Measurements from ENCODE around the gene PPP1R12B.
"Not testable (repeated sequence)": the region's sequence is repeated elsewhere in the genome, so short reads cannot be mapped to it uniquely, and the experiment has no call there.

Gene PPP1R12B

DNA sequence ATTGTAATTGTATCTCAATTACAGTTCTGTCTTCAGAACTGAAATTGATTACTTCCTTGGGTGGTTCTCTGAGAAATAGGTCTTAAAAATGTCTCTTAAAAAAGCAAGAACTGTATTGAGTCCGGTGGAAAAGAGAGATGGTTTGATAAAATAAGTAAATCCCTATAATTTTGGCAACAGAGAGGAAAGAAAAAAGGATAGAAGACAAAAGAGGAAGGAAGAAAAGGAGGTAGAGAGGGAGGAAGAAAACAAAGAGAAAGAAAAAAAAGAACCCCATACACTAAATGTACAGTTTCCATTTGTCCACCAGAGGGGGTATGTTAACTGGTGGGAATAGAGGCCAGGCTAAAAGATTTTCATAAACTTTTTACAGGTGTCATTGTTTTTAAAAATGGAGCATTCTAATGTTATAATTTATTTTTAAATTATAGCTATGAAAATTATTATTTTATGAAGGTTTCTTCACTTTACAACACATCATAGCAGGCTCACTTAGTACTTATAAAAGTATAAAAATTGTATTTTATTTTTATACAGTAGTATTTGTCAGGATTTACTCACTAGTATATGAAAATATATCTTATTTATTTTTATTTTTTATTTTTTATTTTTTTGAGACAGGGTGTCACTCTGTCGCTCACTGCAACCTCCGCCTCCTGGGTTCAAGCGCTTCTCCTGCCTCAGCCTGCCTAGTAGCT lies 4.7 kb upstream of the PPP1R12B start:
- no peak for DNase-seq (ENCODE audit: low read depth in 2 of 2)

DNA sequence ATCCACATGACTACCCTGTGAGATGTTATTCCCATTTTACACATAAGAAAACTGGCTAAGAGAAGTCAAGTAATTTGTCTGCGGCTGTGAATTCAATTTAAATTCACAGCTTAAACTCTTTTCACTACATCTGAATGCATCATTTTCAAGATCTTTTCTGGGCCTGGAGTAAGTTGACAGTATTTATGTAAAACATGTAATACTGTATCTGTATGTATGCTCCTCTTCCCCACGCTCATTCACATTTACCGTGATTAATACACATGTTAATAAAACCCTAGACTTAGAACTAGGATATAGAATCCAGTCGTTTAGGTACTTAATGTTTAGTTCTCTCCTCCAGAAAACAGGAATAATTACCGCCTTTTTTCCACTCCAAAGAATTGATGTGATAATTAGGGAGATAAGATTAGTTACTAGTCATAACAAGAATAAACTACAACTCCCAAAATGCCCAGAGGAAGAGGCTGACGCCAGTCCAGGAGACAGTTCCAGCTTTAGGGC lies 442 bp upstream of the PPP1R12B start:
- no peak for DNase-seq (ENCODE audit: low read depth in 2 of 2)

DNA sequence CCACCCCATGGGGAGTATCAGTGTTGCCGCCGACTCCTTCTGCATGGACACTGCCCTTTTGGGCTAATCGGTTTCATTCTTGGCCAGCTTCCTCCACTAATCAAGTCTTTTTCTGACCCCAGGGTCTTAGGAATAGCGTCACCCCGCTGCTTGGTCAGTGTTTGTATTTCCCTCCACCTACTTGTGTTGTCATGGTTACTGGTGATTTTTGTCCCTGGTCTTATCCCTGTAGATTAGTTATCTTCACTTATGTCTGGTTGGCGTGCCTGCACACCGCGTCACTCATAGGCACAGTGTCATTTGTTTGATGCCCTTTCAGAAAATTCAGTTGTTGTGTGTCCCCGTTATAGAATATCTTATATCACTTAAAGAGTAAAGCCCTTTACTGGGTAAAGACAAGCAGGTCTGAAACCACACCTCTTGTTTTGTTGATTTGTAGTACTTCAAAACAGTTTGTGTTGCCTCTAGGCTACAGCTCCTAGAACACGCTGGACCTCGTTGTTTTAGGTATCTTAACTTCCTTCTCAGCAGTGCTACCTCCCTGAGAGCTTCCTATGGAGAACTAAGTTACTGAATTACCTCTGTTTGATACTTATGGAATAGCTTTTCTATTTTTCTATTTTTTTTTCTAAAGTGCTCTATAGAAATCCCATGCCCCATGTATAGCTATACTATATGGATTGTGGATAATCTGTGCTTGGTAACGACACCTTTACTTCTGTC lies 868 bp downstream of the PPP1R12B start:
- no peak for DNase-seq (ENCODE audit: low read depth in 2 of 2)

DNA sequence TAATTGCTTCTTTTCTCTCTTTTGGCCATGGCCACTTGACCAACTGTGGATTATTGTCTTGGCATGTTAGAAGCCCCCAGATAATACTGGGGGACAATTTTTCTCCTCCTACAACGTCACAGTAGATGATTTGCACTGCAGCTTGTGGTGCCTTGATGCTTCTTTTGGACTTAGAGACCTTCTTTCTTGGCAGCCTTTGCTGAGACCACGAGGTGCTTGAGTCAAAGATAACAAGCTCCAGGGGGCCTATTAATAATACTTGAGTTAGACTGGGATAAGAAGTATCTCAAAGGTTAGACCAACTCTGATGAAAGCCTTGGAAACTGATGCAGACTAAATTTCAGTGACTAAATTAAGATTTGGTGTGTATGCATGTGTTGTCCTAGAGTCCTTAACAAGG lies 3.2 kb downstream of the PPP1R12B start:
- no peak for DNase-seq (ENCODE audit: low read depth in 2 of 2)

DNA sequence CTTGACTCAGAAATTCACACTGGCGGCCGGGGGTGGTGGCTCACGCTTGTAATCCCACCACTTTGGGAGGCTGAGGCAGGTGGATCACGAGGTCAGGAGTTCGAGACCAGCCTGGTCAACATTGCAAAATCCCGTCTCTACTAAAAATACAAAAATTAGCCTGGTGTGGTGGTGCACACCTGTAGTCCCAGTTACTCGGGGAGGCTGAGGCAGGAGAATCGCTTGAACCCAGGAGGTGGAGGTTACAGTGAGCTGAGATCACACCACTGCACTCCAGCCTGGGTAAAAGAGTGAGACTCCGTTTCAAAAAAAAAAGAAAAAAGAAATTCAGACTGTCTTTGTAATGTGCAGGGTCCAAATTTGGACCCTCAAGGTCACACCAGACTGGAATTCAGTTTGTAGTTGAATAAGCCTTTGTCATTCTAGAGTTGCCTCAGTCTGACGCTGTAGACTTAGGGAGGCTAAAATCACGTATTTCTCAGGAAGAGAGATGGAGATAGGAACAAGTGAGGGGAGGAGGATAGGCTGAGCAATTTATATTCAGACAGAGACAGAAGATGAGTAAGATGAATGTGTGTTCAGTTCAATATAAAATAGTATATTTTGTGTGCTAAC lies 4.2 kb downstream of the PPP1R12B start:
- DNase-seq (ENCODE audit: low read depth in 2 of 2): not testable (repeated sequence)

DNA sequence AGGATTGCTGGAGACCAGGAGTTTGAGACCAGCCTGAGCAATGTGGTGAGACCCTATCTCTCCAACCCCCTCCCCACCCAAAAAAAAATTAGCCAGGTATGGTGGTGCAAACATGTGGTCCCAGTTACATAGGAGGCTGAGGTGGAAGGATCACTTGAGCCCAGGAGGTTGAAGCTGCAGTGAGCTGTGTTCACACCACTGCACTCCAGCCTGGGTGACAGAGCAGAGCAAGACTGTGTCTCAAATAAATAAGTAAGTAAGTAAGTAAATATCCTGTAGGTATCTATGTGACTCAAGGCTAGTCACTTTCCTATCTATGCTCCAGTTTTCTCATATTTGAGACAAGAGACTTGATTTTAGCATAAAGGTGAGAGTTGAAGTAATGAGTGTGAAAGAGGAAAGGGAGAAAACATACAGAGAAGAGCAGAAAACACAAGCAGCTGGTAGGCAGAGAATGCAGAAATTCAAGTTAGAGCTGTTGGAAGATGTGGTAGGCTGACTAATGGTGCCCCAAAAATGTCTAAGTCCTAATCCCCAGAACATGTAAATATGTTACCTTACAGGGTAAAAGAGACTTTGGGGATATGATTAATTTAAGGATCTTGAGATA lies 7.5 kb downstream of the PPP1R12B start:
- DNase-seq (ENCODE audit: low read depth in 2 of 2): no peak

DNA sequence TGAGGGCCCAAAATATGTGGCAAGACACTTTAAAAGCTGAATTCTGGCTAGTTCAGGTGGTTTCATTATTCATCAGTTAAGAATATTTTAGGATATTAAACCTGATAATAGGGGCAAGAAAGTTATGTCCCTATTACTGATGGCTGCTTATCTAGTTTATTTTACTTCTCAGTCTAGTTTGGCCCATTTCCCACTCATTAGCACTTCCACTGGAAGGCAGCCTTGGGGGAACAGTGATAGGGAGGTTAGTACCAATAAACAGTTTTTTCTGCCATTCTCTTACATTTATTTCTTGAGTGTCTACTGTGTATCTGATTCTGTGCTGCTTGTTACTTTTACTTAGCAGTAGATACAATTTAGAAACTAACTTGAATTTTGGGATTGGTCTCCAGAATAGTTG lies 9.0 kb downstream of the PPP1R12B start:
- DNase-seq (ENCODE audit: low read depth in 2 of 2): no peak

DNA sequence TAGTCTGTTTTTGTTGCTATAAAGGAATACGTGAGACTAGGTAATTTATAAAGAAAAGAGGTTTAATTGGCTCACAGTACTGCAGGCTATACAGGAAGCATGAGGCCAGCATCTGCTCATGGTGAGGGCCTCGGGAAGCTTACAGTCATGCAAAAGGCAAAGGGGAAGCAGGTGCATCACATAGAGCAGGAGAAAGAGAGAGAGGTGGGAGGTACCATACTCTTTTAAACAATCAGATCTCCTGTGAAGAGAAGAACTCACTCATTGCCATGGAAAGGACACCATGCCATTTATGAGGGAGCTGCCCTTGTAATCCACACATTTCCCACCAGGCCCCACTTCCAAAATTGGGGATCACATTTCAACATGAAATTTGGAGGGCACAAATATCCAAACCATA lies 12.7 kb downstream of the PPP1R12B start:
- DNase-seq (ENCODE audit: low read depth in 2 of 2): no peak

DNA sequence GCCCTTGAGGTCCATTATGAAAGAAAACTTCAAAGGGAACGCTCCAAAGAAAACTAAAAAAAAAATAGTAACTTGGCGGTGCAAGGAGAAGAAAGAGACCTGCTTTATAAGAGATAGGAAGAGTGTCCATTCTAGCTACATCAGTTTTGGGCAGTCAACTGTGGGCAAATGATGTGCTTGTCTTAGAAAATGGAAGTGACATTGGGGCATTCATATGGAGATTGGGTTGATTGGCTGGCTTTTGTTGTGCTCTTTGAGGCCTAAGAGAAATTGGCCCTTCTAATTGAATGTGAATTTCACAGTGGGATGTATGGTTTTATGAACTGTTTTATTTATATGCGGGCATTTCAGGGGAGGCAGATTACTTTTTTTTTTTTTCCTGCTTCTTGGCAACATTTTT lies 13.2 kb downstream of the PPP1R12B start:
- no peak for DNase-seq (ENCODE audit: low read depth in 2 of 2)

DNA sequence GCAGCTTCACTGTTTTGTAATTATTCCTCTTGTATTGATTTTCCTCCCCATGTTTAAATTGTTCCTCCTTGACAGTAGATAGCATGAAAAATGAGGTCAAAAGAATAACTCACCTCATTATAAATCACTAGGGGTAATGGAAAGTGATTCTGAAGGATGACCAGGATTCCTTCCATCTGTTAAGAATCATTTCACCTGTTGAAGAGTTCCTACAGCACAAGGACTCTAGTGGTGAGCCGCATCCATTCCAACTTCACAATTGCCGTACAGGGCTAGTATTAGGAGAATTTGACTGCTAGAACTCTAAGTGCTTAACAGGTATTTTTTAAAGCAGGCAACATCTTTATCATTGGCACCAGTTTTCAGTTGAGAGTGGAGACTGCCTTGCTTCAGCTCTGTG lies 13.7 kb downstream of the PPP1R12B start:
- no peak for DNase-seq (ENCODE audit: low read depth in 2 of 2)

DNA sequence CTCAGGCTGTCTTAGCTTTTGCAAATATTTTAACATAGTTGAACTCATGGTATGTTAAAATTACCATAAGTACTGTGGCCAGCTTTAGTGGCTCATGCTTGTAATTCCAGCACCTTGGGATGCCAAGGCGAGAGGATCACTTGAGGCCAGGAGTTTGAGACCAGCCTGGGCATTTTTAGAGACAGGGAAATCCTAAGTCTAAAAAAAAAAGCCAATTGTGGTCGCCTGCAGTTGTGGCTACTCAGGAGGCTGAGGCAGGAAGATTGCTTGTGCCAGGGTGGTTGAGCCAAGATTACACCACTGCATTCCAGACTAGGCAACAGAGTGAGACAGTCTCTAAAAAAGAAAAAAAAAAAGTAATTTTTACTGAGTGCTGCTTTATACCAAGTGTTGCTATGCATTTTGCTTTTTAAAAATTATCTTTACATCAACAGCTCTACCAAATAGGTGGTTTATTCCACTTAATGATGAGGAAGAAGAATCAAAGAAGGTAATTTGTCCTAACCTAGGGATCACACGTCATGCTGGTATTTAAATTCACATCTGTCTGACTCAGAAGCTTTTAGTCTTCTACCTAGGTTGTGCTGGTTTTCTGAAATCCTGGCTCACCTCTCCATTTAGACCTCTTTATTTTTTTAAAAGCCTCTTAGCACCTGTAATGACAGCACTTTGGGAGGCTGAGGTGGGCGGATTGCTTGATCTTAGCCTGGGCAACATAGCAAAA lies 16.8 kb downstream of the PPP1R12B start:
- DNase-seq (ENCODE audit: low read depth in 2 of 2): no peak

DNA sequence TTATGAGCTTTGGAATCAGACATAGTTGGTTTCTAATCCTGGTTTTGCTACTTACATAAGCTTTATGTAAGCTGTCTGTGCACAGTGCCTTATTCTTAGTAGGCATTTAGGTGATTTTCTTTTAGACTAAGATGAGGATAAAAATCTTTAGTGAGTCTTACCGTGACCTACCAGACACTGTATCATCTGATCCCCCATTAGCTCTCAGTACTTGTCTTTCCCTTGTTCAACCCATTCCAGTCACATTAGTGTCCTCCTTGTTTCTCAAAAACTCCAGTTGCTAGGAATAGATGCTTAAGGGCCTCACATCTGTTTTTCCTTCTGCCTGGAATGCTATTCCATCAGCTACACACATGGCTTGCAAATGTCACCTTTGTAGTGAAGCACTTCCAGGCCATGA lies 18.8 kb downstream of the PPP1R12B start:
- DNase-seq (ENCODE audit: low read depth in 2 of 2): no peak

DNA sequence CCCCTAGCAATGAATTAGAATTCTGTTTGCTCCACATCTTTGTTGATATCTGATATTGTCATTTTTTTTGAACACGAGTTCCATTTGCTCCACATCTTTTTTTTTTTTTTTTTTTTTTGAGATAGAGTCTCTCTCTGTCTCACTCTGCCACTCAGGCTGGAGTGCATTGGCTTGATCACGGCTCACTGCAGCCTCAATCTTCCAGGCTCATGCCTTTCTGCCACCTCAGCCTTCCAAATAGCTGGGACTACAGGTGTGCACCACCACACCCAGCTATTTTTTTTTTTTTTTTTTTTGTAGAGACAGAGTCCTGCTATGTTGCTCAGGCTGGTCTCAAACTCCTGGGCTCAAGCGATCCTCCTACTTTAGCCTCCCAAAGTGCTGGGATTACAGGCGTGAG lies 22.4 kb downstream of the PPP1R12B start:
- DNase-seq (ENCODE audit: low read depth in 2 of 2): not testable (repeated sequence)

DNA sequence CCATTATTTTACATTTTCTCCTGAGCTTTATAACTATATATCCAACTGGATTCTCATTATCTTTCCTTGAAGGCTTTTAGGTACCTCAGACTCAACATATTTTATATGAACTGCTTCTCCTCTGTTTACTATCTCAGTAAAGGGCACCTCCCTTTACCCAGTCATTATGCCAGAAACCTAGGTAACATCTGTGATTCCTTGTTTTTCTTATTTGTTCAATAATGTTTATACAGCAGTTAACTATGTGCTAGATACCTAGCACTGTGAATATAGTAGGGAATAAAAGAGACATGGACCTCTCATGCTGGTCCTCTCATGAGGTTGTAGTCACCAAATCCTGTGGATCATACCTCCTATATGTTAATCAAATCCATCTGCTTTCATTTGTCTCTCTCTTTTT lies 25.6 kb downstream of the PPP1R12B start:
- DNase-seq (ENCODE audit: low read depth in 2 of 2): no peak

DNA sequence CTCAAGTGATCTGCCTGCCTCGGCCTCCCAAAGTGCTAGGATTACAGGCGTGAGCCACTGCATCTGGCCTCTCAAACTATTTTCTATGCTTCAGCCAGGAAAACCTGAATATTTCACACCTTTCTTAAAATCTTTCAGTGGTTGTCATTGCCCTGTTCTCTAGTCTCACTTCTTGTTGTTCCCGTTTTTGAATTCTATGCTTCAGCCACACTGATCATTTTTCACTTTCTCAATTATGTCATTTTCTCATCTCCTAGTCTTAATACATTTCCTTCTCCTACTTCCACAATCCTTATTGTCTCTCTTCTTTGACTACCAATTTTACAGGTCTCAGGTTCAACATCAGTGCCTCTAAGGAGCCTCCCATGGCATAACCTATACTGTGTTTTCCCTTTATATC lies 26.7 kb downstream of the PPP1R12B start:
- not testable (repeated sequence) for DNase-seq (ENCODE audit: low read depth in 2 of 2)

DNA sequence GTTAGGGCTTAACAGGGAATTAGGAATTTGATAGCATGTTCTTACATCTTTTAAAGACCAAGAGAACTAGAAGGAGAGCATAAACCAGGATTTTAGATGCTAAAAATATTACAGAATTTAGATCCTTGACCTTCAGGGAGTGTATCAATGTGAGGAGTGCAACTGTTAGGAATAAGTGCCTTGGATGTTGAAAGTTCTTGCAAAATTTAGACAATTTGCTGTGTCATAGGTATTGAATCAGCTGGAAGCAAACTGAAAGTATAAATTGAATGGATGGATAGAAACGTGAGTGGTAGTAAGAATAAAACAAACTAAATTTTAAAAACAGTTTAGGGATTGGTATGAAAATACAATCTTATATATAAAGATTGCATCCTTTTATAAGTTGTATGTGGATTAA lies 27.7 kb downstream of the PPP1R12B start:
- DNase-seq (ENCODE audit: low read depth in 2 of 2): no peak

DNA sequence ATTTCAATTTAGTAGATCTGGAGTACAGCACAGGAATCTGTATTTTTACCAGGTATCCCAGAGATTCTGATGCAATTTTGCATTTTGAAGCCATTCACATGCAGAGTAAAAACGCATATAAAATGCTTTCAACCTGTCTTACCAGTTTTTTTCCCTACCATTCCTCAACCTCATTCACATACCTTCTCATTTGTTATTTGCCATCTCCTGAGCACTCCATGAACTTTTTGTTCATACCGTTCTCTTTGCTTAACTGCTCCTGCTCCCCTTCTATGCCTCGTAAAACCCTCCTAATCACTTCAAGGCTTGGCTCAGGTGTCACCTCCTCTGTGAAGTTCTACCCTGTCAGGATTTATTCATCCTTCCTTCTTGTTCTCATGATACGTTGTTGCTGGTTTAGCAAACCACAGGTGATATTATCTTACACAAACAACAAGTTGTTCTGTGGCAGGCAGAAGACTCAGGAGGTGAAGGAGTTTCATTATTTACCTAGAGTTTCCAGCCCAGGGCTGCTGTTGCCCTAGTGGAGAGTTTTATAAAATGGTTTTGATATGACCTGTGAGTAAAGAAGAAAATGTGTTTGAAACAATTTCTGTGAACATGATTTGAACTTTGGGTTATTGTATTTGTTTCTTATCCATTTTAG lies 31.5 kb downstream of the PPP1R12B start:
- DNase-seq (ENCODE audit: low read depth in 2 of 2): not testable (repeated sequence)

DNA sequence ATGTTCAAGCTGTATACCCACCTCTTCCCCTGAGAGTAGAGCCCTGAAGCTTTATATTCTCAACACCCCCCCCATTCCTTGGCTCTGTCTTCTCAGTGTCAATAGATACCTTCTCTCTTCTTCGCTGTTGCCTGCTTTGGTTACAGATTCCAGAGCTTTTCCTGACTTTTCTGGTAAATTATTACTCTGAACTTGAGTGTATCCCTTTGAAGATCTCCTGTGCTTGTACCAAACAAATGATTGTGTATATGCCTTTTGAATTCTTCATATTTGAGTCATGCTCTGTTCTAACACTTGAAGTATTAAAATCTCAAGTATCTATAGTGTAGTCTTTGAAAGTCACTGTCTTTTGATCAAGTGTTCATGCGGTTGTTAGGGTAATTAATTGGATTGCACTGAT lies 32.0 kb downstream of the PPP1R12B start:
- not testable (repeated sequence) for DNase-seq (ENCODE audit: low read depth in 2 of 2)

DNA sequence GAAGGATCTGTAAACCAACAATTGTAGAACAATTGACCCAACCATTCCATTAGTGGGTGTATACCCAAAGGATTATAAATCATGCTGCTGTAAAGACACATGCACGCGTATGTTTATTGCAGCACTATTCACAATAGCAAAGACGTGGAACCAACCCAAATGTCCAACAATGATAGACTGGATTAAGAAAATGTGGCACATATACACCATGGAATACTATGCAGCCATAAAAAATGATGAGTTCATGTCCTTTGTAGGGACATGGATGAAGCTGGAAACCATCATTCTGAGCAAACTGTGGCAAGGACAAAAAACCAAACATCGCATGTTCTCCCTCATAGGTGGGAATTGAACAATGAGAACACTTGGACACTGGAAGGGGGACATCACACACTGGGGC lies 33.4 kb downstream of the PPP1R12B start:
- DNase-seq (ENCODE audit: low read depth in 2 of 2): not testable (repeated sequence)

DNA sequence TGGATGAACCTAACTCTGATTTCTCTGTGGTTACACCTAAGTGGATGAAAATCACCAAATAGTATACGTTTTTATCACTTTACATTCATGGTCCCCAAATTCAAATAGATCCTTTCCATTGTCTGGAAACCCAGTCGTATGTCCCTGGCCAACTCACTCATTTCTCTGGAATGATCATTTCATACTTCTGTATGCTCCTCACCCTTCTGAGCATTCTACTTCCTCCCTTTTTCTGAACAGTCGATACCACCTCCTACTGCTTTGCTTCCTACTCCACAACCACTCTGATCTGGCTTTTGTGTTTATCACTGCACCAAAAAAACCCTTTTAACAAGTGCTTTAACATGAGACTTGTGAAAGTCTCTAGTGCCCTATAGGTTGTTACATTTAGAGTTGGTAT lies 47.3 kb downstream of the PPP1R12B start:
- not testable (repeated sequence) for DNase-seq (ENCODE audit: low read depth in 2 of 2)

DNA sequence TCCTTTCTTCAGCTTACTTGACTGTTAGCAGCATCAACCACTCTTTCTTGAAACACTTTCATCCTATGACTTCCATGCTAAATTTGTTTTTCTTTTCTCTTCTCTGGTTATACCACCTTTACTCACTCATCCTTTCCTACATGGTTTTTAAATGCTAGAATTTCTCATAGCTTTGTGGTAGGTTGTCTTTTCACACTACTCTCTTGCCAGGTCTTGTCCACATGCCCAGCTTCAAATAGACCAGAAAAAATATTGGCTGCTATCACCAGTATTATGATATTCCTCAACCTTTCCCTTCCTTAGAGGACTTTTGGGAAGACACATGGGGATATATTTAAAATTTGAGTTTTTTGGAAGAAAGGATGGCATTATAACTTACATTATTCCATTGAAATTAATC lies 48.8 kb downstream of the PPP1R12B start:
- no peak for DNase-seq (ENCODE audit: low read depth in 2 of 2)

All from stimulated activated CD4-positive, alpha-beta T cell treated with anti-CD3 and anti-CD28 coated beads, Interleukin-12 subunit alpha, Interleukin-12 subunit beta, amount 100 ng/mL, for 24 hours (primary cell).